HepG2 (cell line): Measurements from ENCODE around the gene NXPH4. TPM values are rescaled to one million over a fixed set of nuclear protein-coding genes. Genes with fewer than 3 reads are reported as not detected.
A peak's percentile ranks its signal among the peaks of the same experiment; 100 is the strongest.

Source experiments
- ATAC-seq: fragments of 200-7000 bp; cut with Tn5 transposase; 3 replicates; pipeline ENCODE4 v1.9.1; 2020; ENCODE audit warnings: mild to moderate bottlenecking, moderate library complexity
- BruUV-seq: library from RNA; stranded (reverse); fragments of 400-500 nt; replicated peaks from 2 replicates; lab custom pipeline; 2021; lab: Mats Ljungman, UMichigan
- CTCF ChIA-PET: fragments of 300-600 bp; formaldehyde crosslinking; extraction: SDS; loops from one replicate; lab custom pipeline; 2021; ENCODE audit warnings: low total read pairs, inconsistent platforms, low intra/inter-chr PET ratio; lab: Yijun Ruan, JAX
- POLR2A ChIA-PET: fragments of 350-600 bp; sonication (Branson Sonifier 250); formaldehyde crosslinking; loops from one replicate; lab custom pipeline; 2020; ENCODE audit warnings: antibody characterized with exemption, inconsistent platforms; lab: Yijun Ruan, JAX
- DNase-seq: peaks from one replicate; pipeline ENCODE4 v3.0.0-alpha.2; 2015; ENCODE audit warnings: low spot score
- FAIRE-seq: peaks from 3 replicates; lab custom pipeline; 2011; peaks lifted over from hg19 to GRCh38; lab: Jason Lieb, UNC
- H2AFZ ChIP-seq: one replicate; pipeline ENCODE4 v1.6.1; 2011; ENCODE audit warnings: low read length, inconsistent platforms
- H3K27ac ChIP-seq: fragments of 300-600 bp; 3 replicates; pipeline ENCODE4 v1.8.0; 2011; ENCODE audit warnings: mixed run types, mild to moderate bottlenecking, mixed read lengths, low read length, inconsistent platforms; ENCODE audit not compliant: insufficient read depth; ENCODE audit errors: extremely low read length
- H3K27me3 ChIP-seq, 2 experiments: fragments of 200-600 bp in 1 of 2; 2 replicates in 1 of 2; 3 replicates in 1 of 2; pipeline versions ENCODE4 v1.6.0 to v1.8.0; 2011; ENCODE audit warnings: low read length in 2 of 2, mild to moderate bottlenecking in 2 of 2, moderate library complexity in 2 of 2, inconsistent platforms in 1 of 2; ENCODE audit not compliant: insufficient read depth in 2 of 2, control insufficient read depth in 1 of 2
- H3K36me3 ChIP-seq, 2 experiments: fragments of 200-600 bp in 1 of 2; replicated peaks in 1 of 2; 2 replicates in 1 of 2; 3 replicates in 1 of 2; pipeline versions ENCODE4 v1.5.1 to v1.8.0; 2011; ENCODE audit warnings: low read length in 2 of 2, inconsistent platforms in 1 of 2; ENCODE audit not compliant: insufficient read depth in 2 of 2, control insufficient read depth in 1 of 2
- H3K4me1 ChIP-seq: 2 replicates; pipeline ENCODE4 v1.5.1; 2012; ENCODE audit warnings: low read length, inconsistent platforms; ENCODE audit not compliant: insufficient read depth
- H3K4me2 ChIP-seq: 2 replicates; pipeline ENCODE4 v1.6.0; 2011; ENCODE audit warnings: low read depth, low read length, inconsistent platforms
- H3K4me3 ChIP-seq, 3 experiments: fragments of 200-600 bp in 1 of 3; sonication (generic), shearing (Covaris generic) in 1 of 3; replicated peaks in 1 of 3; 2 replicates each; pipeline ENCODE4 v1.5.1; 2011 to 2016; ENCODE audit warnings: low read length in 3 of 3, inconsistent platforms in 2 of 3, low read depth in 2 of 3, mild to moderate bottlenecking in 2 of 3, control low read depth in 1 of 3, mixed read lengths in 1 of 3; ENCODE audit not compliant: insufficient read depth in 1 of 3
- H3K79me2 ChIP-seq: one replicate; pipeline ENCODE4 v1.6.1; 2011; ENCODE audit warnings: low read length, inconsistent platforms; ENCODE audit not compliant: insufficient read depth
- H3K9ac ChIP-seq: 2 replicates; pipeline ENCODE4 v1.6.0; 2011; ENCODE audit warnings: mild to moderate bottlenecking, low read depth, low read length, inconsistent platforms; ENCODE audit not compliant: insufficient read depth
- H3K9me3 ChIP-seq: 2 replicates; pipeline ENCODE4 v1.5.1; 2012; ENCODE audit warnings: mild to moderate bottlenecking, low read length
- H4K20me1 ChIP-seq: 2 replicates; pipeline ENCODE4 v1.6.0; 2011; ENCODE audit warnings: inconsistent platforms, mild to moderate bottlenecking, low read length, moderate library complexity; ENCODE audit not compliant: insufficient read depth
- AGO2 ChIP-seq: fragments of 200-400 bp; formaldehyde crosslinking; optimal IDR thresholded peaks from 2 replicates; pipeline ENCODE3; 2017; ENCODE audit warnings: mild to moderate bottlenecking, low read depth, low read length, moderate library complexity
- RBFOX2 ChIP-seq: fragments of 200-400 bp; formaldehyde crosslinking; IDR thresholded peaks from 2 replicates; pipeline ENCODE4 v1.6.1; 2017; ENCODE audit warnings: low read depth, mild to moderate bottlenecking, low read length
- TSC22D2 ChIP-seq: sonication (generic); formaldehyde crosslinking; IDR thresholded peaks from 2 replicates; pipeline ENCODE4 v1.5.1; 2020; ENCODE audit warnings: missing genetic modification reagents, mild to moderate bottlenecking, borderline replicate concordance
- ZNF260 ChIP-seq: sonication (generic); formaldehyde crosslinking; IDR thresholded peaks from 2 replicates; pipeline ENCODE4 v1.4.0; 2020; ENCODE audit warnings: missing genetic modification reagents, low read depth, mild to moderate bottlenecking, borderline replicate concordance
- ZNF761 ChIP-seq: sonication (generic); formaldehyde crosslinking; conservative IDR thresholded peaks from 2 replicates; pipeline ENCODE4 v1.4.0; 2020; ENCODE audit warnings: mild to moderate bottlenecking, missing genetic modification reagents
- WGBS: methylation state at CpG from one replicate; pipeline ENCODE4 v1.1.6; 2017; ENCODE audit warnings: low lambda C conversion rate; 5-methylcytosine and 5-hydroxymethylcytosine counted together
- in situ Hi-C: cut with HindIII; loops from 2 replicates; pipeline ENCODE4 v1.10.0; 2017; ENCODE audit warnings: low pct_unique_long_range_greater_than_20kb; ENCODE audit not compliant: extremely low pct_ligation_motif_present
- intact Hi-C: fragments of 100-400 bp; cut with micrococcal nuclease; formaldehyde crosslinking; loops from one replicate; pipeline ENCODE4 v1.10.0; 2022; ENCODE audit not compliant: unreplicated experiment
- polyA plus RNA-seq, 8 experiments: library from polyadenylated mRNA; depleted of rRNA in 3 of 8; stranded (reverse) in 7 of 8; unstranded in 1 of 8; fragments of >200 nt; fragmentation: Illumina TruSeq in 4 of 8; extraction: Trizol in 4 of 8; gene quantifications; 2 replicates each; pipeline versions ENCODE4 v1.2.1 to v1.2.3, GENCODE V29; 2011 to 2016; ENCODE audit warnings: low read depth in 4 of 8, missing spikeins in 1 of 8, mixed read lengths in 1 of 8; ENCODE audit not compliant: insufficient read depth in 1 of 8
- total RNA-seq, 5 experiments: library from RNA; depleted of rRNA; stranded (reverse); fragments of >200 nt; fragmentation: Illumina TruSeq; extraction: Trizol; gene quantifications; 2 replicates each; pipeline ENCODE4 v1.2.3, GENCODE V29; 2016; ENCODE audit warnings: low read depth in 1 of 5

Gene NXPH4
- total and polyA plus RNA-seq, 2 of the 13 experiments (the other 11 are each of a cell fraction or from before 2014, with no cell fraction given): 0.13 TPM; not detected in 1

GRCh38 chr12:57196956-57197355, 19.6 kb upstream of the NXPH4 start:
- no peak overlapping the region for H3K4me3 ChIP-seq
- H2AFZ ChIP-seq: no peak overlapping the region
- H3K9me3 ChIP-seq: no peaks in the 10 kb centered on the region
- in situ Hi-C loops (no loop called here), intact Hi-C loops (no loop called here)
- no peaks in the 10 kb centered on the region for H3K4me1 ChIP-seq
- H3K27ac ChIP-seq: no peak overlapping the region
- POLR2A ChIA-PET: interaction anchor here (1.1 kb wide), 1 partner anchor 69 kb away, joined by 3 read pairs; the partner anchor contains the start of gene LRP1
- no TSS peak for BruUV-seq
- H3K27me3 ChIP-seq: no peaks in the 10 kb centered on the region
- DNase-seq (no peak), FAIRE-seq (no peak), ATAC-seq (no peak)
- H3K79me2 ChIP-seq: no peaks in the 10 kb centered on the region
- TF ChIP-seq ZNF761 (no peak), AGO2 (peak; percentile 79), ZNF260 (CRISPR knock-in tag) (no peak), RBFOX2 (0 out of 2 replicates have a peak, but pooled peaks have one; percentile 23)
- CTCF ChIA-PET: no interaction called here
- peaks cover 81 to 97% of the 10 kb centered on the region in 2 experiments for H3K36me3 ChIP-seq
- H3K9ac ChIP-seq: no peak overlapping the region
- no peaks in the 10 kb centered on the region for H4K20me1 ChIP-seq
- 99% methylated on average over 12 of the region's 22 CpGs for WGBS
- no peak overlapping the region for H3K4me2 ChIP-seq

GRCh38 chr12:57198329-57198728, 18.3 kb upstream of the NXPH4 start:
- no peak overlapping the region for H2AFZ ChIP-seq
- TF ChIP-seq AGO2: peak; percentile 69
- TF ChIP-seq TSC22D2 (CRISPR knock-in tag): no peak
- TF ChIP-seq, all 625 proteins: peak for 1
- intact Hi-C loops: no loop called here
- Histone ChIP-seq H4K20me1 (no peaks in the 10 kb centered on the region), H3K4me2 (no peak overlapping the region), H3K9me3 (no peaks in the 10 kb centered on the region), H3K27me3 (no peaks in the 10 kb centered on the region), H3K9ac (no peak overlapping the region), H3K27ac (no peak overlapping the region), H3K79me2 (no peaks in the 10 kb centered on the region), H3K4me3 (no peak overlapping the region), H3K4me1 (no peaks in the 10 kb centered on the region), H3K36me3 (peaks cover 73 to 95% of the 10 kb centered on the region in 2 experiments)
- FAIRE-seq (no peak), DNase-seq (no peak), ATAC-seq (no peak)
- WGBS: 97% methylated on average over 6 of the region's 17 CpGs
- ChIA-PET POLR2A (no interaction called here), CTCF (no interaction called here)
- BruUV-seq: no TSS peak
- in situ Hi-C loops: no loop called here
